Gastroesophageal sphincter (tissue), 4 donors: Measurements from ENCODE around the gene SUN3. TPM values are rescaled to one million over a fixed set of nuclear protein-coding genes. Genes with fewer than 3 reads are reported as not detected.

Source experiments
- ATAC-seq: fragments of 150-250 bp; one replicate; pipeline ENCODE4 v1.9.1; 2016; ENCODE audit warnings: mild to moderate bottlenecking, moderate library complexity
- H3K27ac ChIP-seq, 4 donors: fragments of 200-600 bp; sonication (generic) in 3 of 4; 1 replicate in 3 of 4; 2 replicates in 1 of 4; pipeline ENCODE4 v1.5.1; 2016 to 2019
- H3K27me3 ChIP-seq: fragments of 200-600 bp; sonication (generic); one replicate; pipeline ENCODE4 v1.5.1; 2019
- H3K36me3 ChIP-seq, 2 donors: fragments of 200-600 bp; sonication (generic); one replicate each; pipeline ENCODE4 v1.5.1; 2019; ENCODE audit warnings: control low read depth in 1 of 2
- H3K4me1 ChIP-seq, 3 donors: fragments of 200-600 bp; sonication (generic); 1 replicate in 2 of 3; 2 replicates in 1 of 3; pipeline ENCODE4 v1.5.1; 2016 to 2019; ENCODE audit warnings: control low read depth in 2 of 3
- H3K4me3 ChIP-seq, 2 donors: fragments of 200-600 bp; sonication (generic); one replicate each; pipeline ENCODE4 v1.5.1; 2019; ENCODE audit warnings: mild to moderate bottlenecking in 1 of 2, moderate library complexity in 1 of 2
- H3K9me3 ChIP-seq, 3 donors: fragments of 200-600 bp; sonication (generic); one replicate each; pipeline ENCODE4 v1.5.1; 2017 to 2019; ENCODE audit warnings: control low read depth in 2 of 3
- EP300 ChIP-seq: sonication (generic); formaldehyde crosslinking; IDR thresholded peaks from one replicate; pipeline ENCODE4 v1.6.1; 2017; ENCODE audit warnings: antibody characterized with exemption, mild to moderate bottlenecking
- POLR2A ChIP-seq, 2 donors: fragments of 450-650 bp; IDR thresholded peaks; one replicate each; pipeline ENCODE4 v1.6.1; 2017; ENCODE audit warnings: antibody characterized with exemption in 2 of 2, mild to moderate bottlenecking in 2 of 2, moderate library complexity in 1 of 2
- POLR2AphosphoS5 ChIP-seq: sonication (generic); formaldehyde crosslinking; IDR thresholded peaks from one replicate; pipeline ENCODE4 v1.6.1; 2017; ENCODE audit warnings: antibody characterized with exemption
- WGBS, 2 donors: methylation state at CpG; one replicate each; pipeline ENCODE4 v1.1.5; 2018; ENCODE audit warnings: low coverage in 1 of 2; 5-methylcytosine and 5-hydroxymethylcytosine counted together
- total RNA-seq, 4 donors: library from RNA; depleted of rRNA; stranded (reverse); fragments of >200 nt; gene quantifications; one replicate each; pipeline ENCODE4 v1.1.0, GENCODE V29; 2016
- TF ChIP-seq, protein P1 (sequence below), 4 experiments: fragments of 200-600 bp in 2 of 4; fragments of 450-650 bp in 2 of 4; sonication (generic) in 1 of 4; IDR thresholded peaks; one replicate each; pipeline ENCODE4 v1.5.1; 2017 to 2019; ENCODE audit warnings: antibody characterized with exemption in 4 of 4, mild to moderate bottlenecking in 2 of 4, moderate library complexity in 2 of 4

The SUN3 gene
- total RNA-seq, 4 donors from 2014 or later, result not detected

DNA sequence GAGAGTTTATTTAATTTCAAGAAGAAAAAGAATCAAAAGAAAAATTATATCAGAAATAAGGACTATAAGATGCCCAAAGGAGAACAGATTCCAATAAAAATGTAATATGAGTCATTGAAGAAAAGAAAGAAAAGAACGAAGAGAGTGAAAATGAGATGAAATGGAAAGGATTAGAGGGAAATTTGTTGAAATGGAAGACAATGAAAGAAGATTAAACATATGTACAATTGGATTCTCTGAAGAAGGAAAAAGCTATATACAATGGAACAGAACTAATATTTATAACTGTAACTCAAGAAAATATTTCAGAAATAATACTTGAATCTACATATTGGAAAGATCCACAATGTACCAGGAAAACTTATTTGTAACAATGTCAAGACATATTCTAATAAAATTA lies 35.1 kb upstream of the SUN3 start:
- no peaks in the 10 kb centered on the region for H3K36me3 ChIP-seq
- TF ChIP-seq POLR2A (IDR thresholded peaks at IDR 0.05) (no peak), EP300 (no peak), POLR2AphosphoS5 (no peak)
- TF ChIP-seq, protein P1, sequence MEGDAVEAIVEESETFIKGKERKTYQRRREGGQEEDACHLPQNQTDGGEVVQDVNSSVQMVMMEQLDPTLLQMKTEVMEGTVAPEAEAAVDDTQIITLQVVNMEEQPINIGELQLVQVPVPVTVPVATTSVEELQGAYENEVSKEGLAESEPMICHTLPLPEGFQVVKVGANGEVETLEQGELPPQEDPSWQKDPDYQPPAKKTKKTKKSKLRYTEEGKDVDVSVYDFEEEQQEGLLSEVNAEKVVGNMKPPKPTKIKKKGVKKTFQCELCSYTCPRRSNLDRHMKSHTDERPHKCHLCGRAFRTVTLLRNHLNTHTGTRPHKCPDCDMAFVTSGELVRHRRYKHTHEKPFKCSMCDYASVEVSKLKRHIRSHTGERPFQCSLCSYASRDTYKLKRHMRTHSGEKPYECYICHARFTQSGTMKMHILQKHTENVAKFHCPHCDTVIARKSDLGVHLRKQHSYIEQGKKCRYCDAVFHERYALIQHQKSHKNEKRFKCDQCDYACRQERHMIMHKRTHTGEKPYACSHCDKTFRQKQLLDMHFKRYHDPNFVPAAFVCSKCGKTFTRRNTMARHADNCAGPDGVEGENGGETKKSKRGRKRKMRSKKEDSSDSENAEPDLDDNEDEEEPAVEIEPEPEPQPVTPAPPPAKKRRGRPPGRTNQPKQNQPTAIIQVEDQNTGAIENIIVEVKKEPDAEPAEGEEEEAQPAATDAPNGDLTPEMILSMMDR (IDR thresholded peaks at IDR 0.05), result no peak
- 45 to 72% methylated on average over 1 of the region's 1 CpG for WGBS, 2 donors
- no peak overlapping the region for H3K27ac ChIP-seq
- no peak for ATAC-seq
- H3K9me3 ChIP-seq, result no peaks in the 10 kb centered on the region
- H3K4me3 ChIP-seq, result no peak overlapping the region
- no peaks in the 10 kb centered on the region for H3K27me3 ChIP-seq
- no peaks in the 10 kb centered on the region for H3K4me1 ChIP-seq

DNA sequence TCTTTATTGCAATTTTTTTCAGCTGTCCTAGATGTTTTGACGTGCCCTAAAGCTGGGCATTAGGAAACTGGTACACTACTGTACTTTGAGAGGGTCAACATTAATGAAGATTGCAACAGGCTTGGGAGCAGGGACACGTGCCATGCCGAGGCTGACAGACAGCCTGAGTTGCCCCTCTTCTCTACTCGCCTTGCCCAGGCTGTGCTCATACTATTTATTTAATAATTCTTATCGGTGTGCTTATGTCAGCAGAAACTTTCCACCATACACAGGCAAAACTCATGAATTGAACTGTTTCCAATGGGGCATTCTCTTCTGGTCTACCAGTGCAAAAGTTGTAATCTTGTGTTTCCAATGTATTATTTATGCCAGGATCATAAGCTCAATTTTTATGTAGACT lies 30.8 kb upstream of the SUN3 start:
- no peak for ATAC-seq
- H3K9me3 ChIP-seq, result peaks cover 0 to 10% (median 0%) of the 10 kb centered on the region in 3 donors
- 73 to 100% methylated on average over 1 to 5 of the region's 5 CpGs for WGBS, 2 donors
- H3K4me1 ChIP-seq, result no peaks in the 10 kb centered on the region
- no peak overlapping the region for H3K27ac ChIP-seq
- H3K27me3 ChIP-seq, result no peaks in the 10 kb centered on the region
- no peaks in the 10 kb centered on the region for H3K36me3 ChIP-seq
- H3K4me3 ChIP-seq, result no peak overlapping the region
- no peak for TF ChIP-seq EP300
- TF ChIP-seq, protein P1 (IDR thresholded peaks at IDR 0.05), result no peak
- no peak for TF ChIP-seq POLR2AphosphoS5
- no peak for TF ChIP-seq POLR2A (IDR thresholded peaks at IDR 0.05)

DNA sequence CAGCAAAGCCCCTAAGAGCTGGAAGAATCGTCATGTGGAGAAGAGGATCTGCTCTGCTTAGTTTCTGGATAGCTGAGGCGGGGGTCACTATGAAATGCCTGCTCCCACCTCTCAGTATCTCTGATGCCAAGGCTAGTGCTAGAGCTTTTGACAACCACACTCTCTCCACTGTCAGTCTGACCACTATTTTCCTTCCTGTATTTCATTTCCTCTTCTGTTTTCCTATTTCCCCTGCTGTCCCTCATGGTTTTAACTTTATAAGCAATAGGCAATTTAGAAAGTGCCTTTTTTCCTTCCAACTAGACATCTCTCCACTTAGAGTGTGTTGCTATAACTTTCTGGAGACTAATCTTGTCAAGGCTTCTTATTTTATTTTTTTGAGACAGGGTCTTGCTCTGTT lies 30.1 kb upstream of the SUN3 start:
- H3K4me3 ChIP-seq, result no peak overlapping the region
- peaks cover 0 to 10% (median 0%) of the 10 kb centered on the region in 3 donors for H3K9me3 ChIP-seq
- TF ChIP-seq POLR2AphosphoS5 (no peak), POLR2A (IDR thresholded peaks at IDR 0.05) (no peak), EP300 (no peak)
- TF ChIP-seq, protein P1 (IDR thresholded peaks at IDR 0.05), result no peak
- no peak overlapping the region for H3K27ac ChIP-seq
- H3K4me1 ChIP-seq, result no peaks in the 10 kb centered on the region
- no peaks in the 10 kb centered on the region for H3K36me3 ChIP-seq
- no peaks in the 10 kb centered on the region for H3K27me3 ChIP-seq
- WGBS, 2 donors, result 84% methylated on average over 2 of the region's 2 CpGs
- ATAC-seq, result no peak

DNA sequence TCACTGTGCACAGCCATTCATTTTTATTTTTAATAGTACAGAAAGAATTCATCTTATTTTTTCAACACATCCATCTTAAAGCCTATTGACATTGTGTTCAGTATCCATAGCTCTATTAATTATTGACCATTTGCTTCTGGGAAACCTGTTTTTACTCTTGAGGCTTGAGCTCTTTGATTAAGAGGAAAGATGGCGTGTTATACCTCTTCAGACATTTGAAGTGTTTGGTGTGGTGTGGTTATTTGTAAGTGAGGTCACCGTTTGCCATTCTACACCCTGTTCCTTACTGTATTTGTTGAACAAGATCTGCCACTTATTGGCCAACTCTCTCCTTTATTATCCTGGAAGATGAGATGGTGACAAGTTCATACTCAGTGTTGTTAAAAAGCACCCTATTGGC lies 24.8 kb upstream of the SUN3 start:
- Histone ChIP-seq H3K4me3 (no peak overlapping the region), H3K27ac (no peak overlapping the region), H3K27me3 (no peaks in the 10 kb centered on the region), H3K4me1 (no peaks in the 10 kb centered on the region), H3K9me3 (peaks cover 0 to 10% (median 0%) of the 10 kb centered on the region in 3 donors), H3K36me3 (no peaks in the 10 kb centered on the region)
- WGBS, 2 donors, result 84 to 90% methylated on average over 2 of the region's 2 CpGs
- no peak for TF ChIP-seq EP300
- TF ChIP-seq POLR2A (IDR thresholded peaks at IDR 0.05), result no peak
- no peak for TF ChIP-seq POLR2AphosphoS5
- ATAC-seq, result no peak

DNA sequence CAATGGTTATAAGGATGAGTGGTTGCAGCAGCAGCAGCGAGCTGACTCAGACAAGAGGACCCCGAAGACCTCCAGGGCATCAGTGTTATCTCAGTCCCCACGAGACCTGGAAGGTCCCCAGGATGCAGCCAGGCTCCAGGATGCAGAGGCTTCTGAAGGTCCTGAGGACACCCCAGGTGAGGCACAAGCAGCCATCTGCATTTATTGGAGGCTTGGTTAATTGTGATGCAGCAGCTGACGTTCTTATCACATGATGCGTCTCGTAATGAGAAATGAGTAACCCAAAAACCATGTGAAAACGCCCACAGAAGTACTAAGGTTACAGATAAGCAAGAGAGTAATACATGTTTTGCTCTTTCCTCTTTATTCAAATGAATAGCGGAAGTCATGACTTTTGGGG lies 23.8 kb upstream of the SUN3 start:
- TF ChIP-seq, protein P1 (IDR thresholded peaks at IDR 0.05), result no peak
- no peak for TF ChIP-seq POLR2A (IDR thresholded peaks at IDR 0.05)
- TF ChIP-seq EP300, result no peak
- TF ChIP-seq POLR2AphosphoS5, result no peak
- Histone ChIP-seq H3K4me1 (no peaks in the 10 kb centered on the region), H3K27me3 (no peaks in the 10 kb centered on the region), H3K4me3 (no peak overlapping the region), H3K9me3 (peaks cover 0 to 10% (median 0%) of the 10 kb centered on the region in 3 donors), H3K36me3 (no peaks in the 10 kb centered on the region), H3K27ac (no peak overlapping the region)
- no peak for ATAC-seq
- 49 to 65% methylated on average over 5 of the region's 8 CpGs for WGBS, 2 donors
